Measurements from ENCODE around the gene USP48.
"Not testable (repeated sequence)": the region's sequence is repeated elsewhere in the genome, so short reads cannot be mapped to it uniquely, and the experiment has no call there.

USP48 gene

DNA sequence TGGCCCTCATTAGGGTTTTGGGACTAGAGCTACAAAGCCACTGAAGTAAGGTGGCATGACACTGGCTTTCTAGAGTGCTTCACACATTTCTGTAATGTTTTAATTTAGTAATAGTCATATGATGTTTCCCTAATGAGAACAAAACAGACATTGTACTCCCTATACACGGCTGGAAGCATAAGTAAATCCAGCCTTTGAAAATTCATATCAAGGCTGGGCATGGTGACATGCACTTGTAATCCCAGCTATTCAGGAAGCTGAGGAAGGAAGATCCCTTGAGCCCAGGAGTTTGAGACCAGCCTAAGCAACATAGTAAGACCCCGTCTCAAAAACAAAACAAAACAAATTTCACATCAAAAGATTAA is 7.4 kb downstream of the USP48 start:
- no peak overlapping the region for H3K4me3 ChIP-seq (replicated peaks in 1 of 2; ENCODE audit: low read depth in 2 of 2, low read length in 2 of 2)
- TF ChIP-seq, protein P1, sequence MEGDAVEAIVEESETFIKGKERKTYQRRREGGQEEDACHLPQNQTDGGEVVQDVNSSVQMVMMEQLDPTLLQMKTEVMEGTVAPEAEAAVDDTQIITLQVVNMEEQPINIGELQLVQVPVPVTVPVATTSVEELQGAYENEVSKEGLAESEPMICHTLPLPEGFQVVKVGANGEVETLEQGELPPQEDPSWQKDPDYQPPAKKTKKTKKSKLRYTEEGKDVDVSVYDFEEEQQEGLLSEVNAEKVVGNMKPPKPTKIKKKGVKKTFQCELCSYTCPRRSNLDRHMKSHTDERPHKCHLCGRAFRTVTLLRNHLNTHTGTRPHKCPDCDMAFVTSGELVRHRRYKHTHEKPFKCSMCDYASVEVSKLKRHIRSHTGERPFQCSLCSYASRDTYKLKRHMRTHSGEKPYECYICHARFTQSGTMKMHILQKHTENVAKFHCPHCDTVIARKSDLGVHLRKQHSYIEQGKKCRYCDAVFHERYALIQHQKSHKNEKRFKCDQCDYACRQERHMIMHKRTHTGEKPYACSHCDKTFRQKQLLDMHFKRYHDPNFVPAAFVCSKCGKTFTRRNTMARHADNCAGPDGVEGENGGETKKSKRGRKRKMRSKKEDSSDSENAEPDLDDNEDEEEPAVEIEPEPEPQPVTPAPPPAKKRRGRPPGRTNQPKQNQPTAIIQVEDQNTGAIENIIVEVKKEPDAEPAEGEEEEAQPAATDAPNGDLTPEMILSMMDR (IDR thresholded peaks at IDR 0.05; ENCODE audit: low read depth, low read length) = no peak
- no peak for DNase-seq (ENCODE audit: low read depth in 2 of 2)

DNA sequence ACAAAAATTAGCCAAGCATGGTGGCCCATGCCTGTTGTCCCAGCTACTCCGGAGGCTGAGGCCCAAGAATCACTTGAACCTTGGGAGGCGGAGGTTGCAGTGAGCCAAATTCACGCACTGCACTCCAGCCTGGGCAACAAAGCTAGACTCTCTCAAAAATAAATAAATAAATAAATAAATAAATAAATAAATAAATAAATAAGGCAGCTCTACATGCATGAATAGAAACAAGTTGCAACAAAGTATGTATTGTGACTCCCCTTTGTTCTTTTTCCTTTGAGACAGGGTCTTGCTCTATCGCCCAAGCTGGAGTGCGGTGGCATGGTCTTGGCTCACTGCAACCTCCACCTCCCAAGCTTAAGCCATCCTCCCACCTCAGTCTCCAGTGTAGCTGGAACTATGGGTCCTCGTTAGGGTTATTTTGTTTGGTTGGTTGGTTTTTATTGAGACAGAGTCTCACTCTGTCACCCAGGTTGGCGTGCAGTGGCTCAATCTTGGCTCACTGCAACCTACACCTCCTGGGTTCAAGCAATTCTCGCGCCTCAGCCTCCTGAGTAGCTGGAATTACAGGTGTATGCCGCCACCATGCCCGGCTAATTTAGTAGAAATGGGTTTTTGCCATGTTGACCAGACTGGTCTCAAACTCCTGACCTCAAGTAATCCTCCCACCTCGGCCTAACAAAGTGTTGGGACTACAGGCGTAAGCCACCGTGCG is 8.0 kb downstream of the USP48 start:
- H3K4me3 ChIP-seq (replicated peaks in 1 of 2; ENCODE audit: low read depth in 2 of 2, low read length in 2 of 2) = no peak overlapping the region
- no peak for DNase-seq (ENCODE audit: low read depth in 2 of 2)
- TF ChIP-seq, protein P1 (IDR thresholded peaks at IDR 0.05; ENCODE audit: low read depth, low read length) = no peak

DNA sequence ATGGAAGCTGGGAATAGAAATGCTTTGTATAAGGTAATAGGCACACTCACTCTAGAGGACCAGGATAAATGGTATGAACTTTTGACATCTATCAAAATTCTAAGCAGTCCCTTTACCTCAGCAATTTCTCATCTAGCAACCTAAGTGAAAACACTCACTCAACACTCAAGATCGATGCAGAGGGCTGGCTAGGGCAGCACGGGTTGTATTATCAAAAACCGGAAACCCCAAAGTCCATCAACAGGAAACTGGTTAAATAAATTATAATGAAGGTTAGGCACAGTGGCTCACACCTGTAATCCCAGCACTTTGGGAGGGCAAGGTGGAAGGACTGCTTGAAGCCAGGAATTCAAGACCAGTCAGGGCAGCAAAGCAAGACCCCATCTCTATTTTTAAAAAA is 9.4 kb downstream of the USP48 start:
- DNase-seq (ENCODE audit: low read depth in 2 of 2) = no peak
- TF ChIP-seq, protein P1 (IDR thresholded peaks at IDR 0.05; ENCODE audit: low read depth, low read length) = no peak
- H3K4me3 ChIP-seq (replicated peaks in 1 of 2; ENCODE audit: low read depth in 2 of 2, low read length in 2 of 2) = no peak overlapping the region

DNA sequence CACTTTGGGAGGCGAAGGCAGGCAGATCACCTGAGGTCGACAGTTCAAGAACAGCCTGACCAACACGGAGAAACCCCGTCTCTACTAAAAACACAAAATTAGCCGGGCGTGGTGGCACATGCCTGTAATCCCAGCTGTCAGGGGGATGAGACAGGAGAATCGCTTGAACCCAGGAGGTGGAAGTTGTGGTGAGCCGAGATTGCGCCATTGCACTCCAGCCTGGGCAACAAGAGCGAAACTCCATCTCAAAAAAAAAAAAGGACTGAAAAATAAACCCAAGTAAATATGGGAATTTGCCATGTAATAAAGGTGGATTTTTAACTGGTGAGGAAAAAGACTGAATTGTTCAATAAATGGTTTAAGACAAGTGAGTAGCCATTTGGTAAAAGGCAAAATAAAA is 11.3 kb downstream of the USP48 start:
- H3K4me3 ChIP-seq (replicated peaks in 1 of 2; ENCODE audit: low read depth in 2 of 2, low read length in 2 of 2); DNase-seq (ENCODE audit: low read depth in 2 of 2): not testable (repeated sequence)

DNA sequence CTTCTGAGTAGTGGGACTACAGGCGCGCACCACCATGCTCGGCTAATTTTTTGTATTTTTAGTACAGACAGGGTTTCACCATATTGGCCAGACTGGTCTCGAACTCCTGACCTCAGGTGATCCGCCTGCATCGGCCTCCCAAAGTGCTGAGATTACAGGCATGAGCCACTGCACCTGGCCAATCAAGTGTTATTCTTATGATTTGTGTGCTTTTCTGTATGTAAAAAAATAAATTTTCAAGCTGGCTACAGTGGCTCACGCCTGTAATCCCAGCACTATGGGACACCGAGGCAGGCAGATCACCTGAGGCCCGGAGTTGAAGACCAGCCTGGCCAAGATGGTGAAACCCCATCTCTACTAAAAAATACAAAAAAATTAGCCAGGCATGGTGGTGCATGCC is 12.3 kb downstream of the USP48 start:
- H3K4me3 ChIP-seq (replicated peaks in 1 of 2; ENCODE audit: low read depth in 2 of 2, low read length in 2 of 2); DNase-seq (ENCODE audit: low read depth in 2 of 2): not testable (repeated sequence)

DNA sequence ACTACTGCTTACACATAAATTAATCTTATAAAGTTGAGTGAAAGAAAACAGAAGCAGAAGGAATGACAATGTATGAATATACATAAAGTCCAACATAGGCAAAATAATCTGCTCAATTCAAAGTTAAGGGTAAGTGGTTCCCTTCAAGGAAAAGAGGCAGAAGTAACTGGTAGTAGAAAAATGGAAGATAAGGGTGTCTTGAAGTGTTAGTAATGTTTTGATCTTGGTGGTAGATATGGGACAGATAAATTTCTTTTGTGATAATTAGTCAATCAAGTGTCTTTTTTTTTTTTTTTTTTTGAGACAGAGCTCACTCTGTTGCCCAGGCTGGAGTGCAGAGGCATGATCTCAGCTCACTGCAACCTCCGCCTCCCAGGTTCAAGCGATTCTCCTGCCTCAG is 12.7 kb downstream of the USP48 start:
- no peak overlapping the region for H3K4me3 ChIP-seq (replicated peaks in 1 of 2; ENCODE audit: low read depth in 2 of 2, low read length in 2 of 2)
- TF ChIP-seq, protein P1 (IDR thresholded peaks at IDR 0.05; ENCODE audit: low read depth, low read length) = no peak
- DNase-seq (ENCODE audit: low read depth in 2 of 2) = no peak

DNA sequence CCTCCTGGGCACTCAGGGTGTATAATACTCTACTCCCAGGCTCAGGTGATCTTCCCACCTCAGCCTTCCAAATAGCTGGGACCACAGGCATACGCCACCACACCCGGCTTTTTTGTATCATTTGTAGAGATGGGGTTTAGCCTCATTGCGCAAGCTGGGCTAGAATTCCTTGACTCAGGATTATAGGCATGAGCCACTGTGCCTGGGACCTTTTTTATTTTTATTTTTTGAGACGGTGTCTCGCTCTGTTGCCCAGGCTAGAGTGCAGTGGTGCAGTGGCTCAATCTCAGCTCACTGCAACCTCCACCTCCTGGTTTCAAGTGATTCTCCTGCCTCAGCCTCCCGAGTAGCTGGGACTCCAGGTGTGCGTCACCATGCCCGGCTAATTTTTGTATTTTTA is 15.8 kb downstream of the USP48 start:
- peak in 1 of 2 donors; percentile 10 for DNase-seq (ENCODE audit: low read depth in 2 of 2)
- not testable (repeated sequence) for H3K4me3 ChIP-seq (replicated peaks in 1 of 2; ENCODE audit: low read depth in 2 of 2, low read length in 2 of 2)

DNA sequence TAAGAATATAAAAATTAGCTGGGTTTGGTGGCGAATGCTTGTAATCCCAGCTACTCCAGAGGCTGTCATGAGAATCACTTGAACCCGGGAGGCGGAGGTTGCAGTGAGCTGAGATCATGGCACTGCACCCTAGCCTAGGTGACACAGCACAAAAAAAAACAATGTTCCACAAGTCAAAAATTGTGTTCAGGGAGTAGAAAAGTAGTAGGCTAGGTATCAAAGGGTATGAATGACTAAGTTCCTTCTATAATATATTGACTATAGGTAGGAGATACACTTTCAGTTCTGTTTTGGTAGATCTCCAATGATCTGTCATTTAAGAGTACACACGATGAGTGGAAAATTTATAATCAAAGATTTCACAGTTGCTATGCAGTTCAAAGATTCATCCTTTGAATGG is 16.7 kb downstream of the USP48 start:
- DNase-seq (ENCODE audit: low read depth in 2 of 2) = no peak
- H3K4me3 ChIP-seq (replicated peaks in 1 of 2; ENCODE audit: low read depth in 2 of 2, low read length in 2 of 2) = no peak overlapping the region
- TF ChIP-seq, protein P1 (IDR thresholded peaks at IDR 0.05; ENCODE audit: low read depth, low read length) = no peak

All from cardiac fibroblast (primary cell).